Mucosa of stomach (tissue), 1 donor: Measurements from ENCODE around the gene ELOVL5.

Experiments
- H3K27me3 ChIP-seq: one replicate; pipeline ENCODE4 v1.7.0; 2013; ENCODE audit warnings: mild to moderate bottlenecking, low read length; ENCODE audit not compliant: control insufficient read depth, insufficient read depth
- H3K36me3 ChIP-seq: one replicate; pipeline ENCODE4 v1.7.0; 2013; ENCODE audit warnings: low read length; ENCODE audit not compliant: control insufficient read depth, insufficient read depth
- H3K4me1 ChIP-seq: one replicate; pipeline ENCODE4 v1.7.0; 2013; ENCODE audit warnings: mild to moderate bottlenecking, low read length; ENCODE audit not compliant: control insufficient read depth, insufficient read depth
- H3K4me3 ChIP-seq: one replicate; pipeline ENCODE4 v1.7.0; 2013; ENCODE audit warnings: low read length
- H3K9ac ChIP-seq: one replicate; pipeline ENCODE4 v1.7.0; 2013; ENCODE audit warnings: mild to moderate bottlenecking, low read length, moderate library complexity
- H3K9me3 ChIP-seq: one replicate; pipeline ENCODE4 v1.7.0; 2013; ENCODE audit warnings: mild to moderate bottlenecking, low read length, moderate library complexity; ENCODE audit not compliant: control insufficient read depth
- donor health status: Pancreatic carcinoma.

Gene ELOVL5

GRCh38 chr6:53235508-53235907 is 113.2 kb downstream of the ELOVL5 start:
- no peak overlapping the region for H3K4me3 ChIP-seq
- H3K4me1 ChIP-seq, result no peaks in the 10 kb centered on the region
- H3K27me3 ChIP-seq, result peaks cover 7% of the 10 kb centered on the region
- no peak overlapping the region for H3K9ac ChIP-seq
- no peaks in the 10 kb centered on the region for H3K36me3 ChIP-seq
- no peaks in the 10 kb centered on the region for H3K9me3 ChIP-seq

GRCh38 chr6:53233309-53233708 is 115.4 kb downstream of the ELOVL5 start:
- Histone ChIP-seq H3K9me3 (no peaks in the 10 kb centered on the region), H3K4me3 (no peak overlapping the region), H3K27me3 (peaks cover 4% of the 10 kb centered on the region), H3K4me1 (no peaks in the 10 kb centered on the region), H3K9ac (no peak overlapping the region), H3K36me3 (no peaks in the 10 kb centered on the region)

DNA sequence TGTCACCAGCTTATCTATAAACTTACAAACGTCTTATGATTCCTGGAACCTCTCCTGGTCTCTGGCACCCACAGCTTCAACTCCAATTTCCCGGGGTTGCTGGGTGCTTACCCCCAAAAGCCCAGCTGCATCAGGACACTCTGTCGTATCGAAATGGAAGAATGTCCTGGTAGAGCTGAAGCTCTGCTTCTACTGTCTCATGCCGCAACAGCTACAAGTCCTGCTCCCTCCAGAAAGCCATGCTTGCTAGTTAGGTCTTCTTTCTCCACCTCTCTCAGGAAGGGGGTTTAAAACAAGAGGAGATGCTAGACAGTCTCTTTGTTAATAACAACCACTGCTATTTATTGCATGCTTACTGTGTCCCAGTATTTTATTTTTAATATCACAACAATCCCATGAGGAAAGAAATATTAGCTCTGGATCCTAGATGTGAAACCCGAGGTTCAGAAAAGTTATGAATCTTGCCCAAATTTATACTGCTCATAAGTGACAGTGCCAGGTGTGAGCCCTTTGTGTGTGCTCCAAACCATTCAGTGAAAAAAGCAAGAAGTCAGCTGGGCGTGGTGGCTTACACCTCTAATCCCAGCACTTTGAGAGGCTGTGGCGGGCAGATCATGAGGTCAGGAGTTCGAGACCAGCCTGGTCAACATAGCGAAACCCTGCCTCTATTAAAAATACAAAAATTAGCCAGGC is 117.8 kb downstream of the ELOVL5 start:
- no peaks in the 10 kb centered on the region for H3K36me3 ChIP-seq
- no peak overlapping the region for H3K9ac ChIP-seq
- H3K9me3 ChIP-seq, result no peaks in the 10 kb centered on the region
- peaks cover 4% of the 10 kb centered on the region for H3K27me3 ChIP-seq
- no peaks in the 10 kb centered on the region for H3K4me1 ChIP-seq
- H3K4me3 ChIP-seq, result no peak overlapping the region

DNA sequence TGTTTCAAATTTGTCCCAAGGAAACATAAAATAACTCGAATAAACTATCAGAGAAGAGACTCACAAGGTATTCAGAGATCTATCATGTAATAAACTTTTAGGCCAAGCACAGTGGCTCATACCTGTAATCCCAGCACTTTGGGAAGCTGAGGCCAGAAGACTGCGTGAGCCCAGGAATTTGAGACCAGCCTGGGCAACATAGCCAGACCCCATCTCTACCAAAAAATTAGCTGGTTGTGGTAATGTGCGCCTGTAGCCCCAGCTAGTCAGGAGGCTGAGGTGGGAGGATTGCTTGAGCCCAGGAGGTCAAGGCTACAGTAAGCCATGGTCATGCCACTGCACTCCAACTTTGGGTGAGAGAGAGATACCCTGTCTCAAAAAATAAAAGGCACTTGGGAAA is 120.9 kb downstream of the ELOVL5 start:
- Histone ChIP-seq H3K4me1 (no peaks in the 10 kb centered on the region), H3K27me3 (peaks cover 4% of the 10 kb centered on the region), H3K9me3 (no peaks in the 10 kb centered on the region), H3K9ac (no peak overlapping the region), H3K36me3 (no peaks in the 10 kb centered on the region), H3K4me3 (no peak overlapping the region)

DNA sequence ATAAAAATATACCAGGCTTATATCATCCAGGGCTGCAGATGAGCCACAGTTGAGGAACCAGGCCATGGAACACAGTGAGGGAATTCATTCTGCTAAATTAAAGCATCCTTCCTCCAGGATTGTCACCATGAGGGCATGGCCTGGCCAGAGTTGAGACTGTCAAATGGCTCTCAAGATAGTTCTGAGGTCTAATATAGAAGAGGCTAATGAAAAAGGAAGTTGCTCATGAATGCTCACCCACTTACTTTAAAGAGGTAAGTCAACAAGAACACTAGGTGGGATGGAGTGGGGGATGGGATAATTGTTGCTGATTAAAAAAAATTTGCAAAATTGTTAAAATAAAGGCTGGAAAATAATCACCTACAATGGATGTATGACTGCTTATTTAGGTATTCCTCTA is 128.1 kb downstream of the ELOVL5 start:
- no peak overlapping the region for H3K4me3 ChIP-seq
- no peaks in the 10 kb centered on the region for H3K36me3 ChIP-seq
- H3K9me3 ChIP-seq, result no peaks in the 10 kb centered on the region
- no peaks in the 10 kb centered on the region for H3K4me1 ChIP-seq
- H3K9ac ChIP-seq, result no peak overlapping the region
- H3K27me3 ChIP-seq, result no peaks in the 10 kb centered on the region
